Left lobe of liver (tissue), 2 donors: ENCODE data around the gene LYL1. TPM values are rescaled to one million over a fixed set of nuclear protein-coding genes. Genes with fewer than 3 reads are reported as not detected.
"Not testable (repeated sequence)": the region's sequence is repeated elsewhere in the genome, so short reads cannot be mapped to it uniquely, and the experiment has no call there.

Source experiments
- ATAC-seq: fragments of 200-7000 bp; cut with Tn5 transposase; one replicate; pipeline ENCODE4 v1.9.1; 2020; ENCODE audit warnings: mild to moderate bottlenecking, moderate library complexity
- DNase-seq: peaks from one replicate; pipeline ENCODE4 v3.0.0-alpha.2; 2020; ENCODE audit warnings: low spot score
- total RNA-seq: library from RNA; stranded (reverse); gene quantifications from one replicate; pipeline ENCODE4 v1.2.1, GENCODE V29; 2021
- donor health status: DM: no; HTN: no; CAD: no; lungs with moderate emphysema.
- donor health status: DM: no; HTN: yes; CAD: no.

LYL1 gene
- 1.5 TPM for total RNA-seq

- peak; percentile 75 for ATAC-seq
- peak; percentile 79 for DNase-seq
Measured at GRCh38 chr19:13102666-13103580, at the start of gene LYL1. Gene LYL1 (minus strand): TSS chr19:13102858. CDS start chr19:13101171, 1,687 bp downstream.

GRCh38 chr19:13151605-13152355 lies 49.1 kb upstream of the LYL1 start:
- peak; percentile 98 for DNase-seq
- ATAC-seq = peak; percentile 52

GRCh38 chr19:13150931-13151604 lies 48.4 kb upstream of the LYL1 start:
- no peak for ATAC-seq
- DNase-seq = peak; percentile 70

- ATAC-seq = peak; percentile 64
Measured at GRCh38 chr19:13150187-13150930, 47.7 kb upstream of the LYL1 start, which contains the start of the genes IER2 and STX10. Gene IER2 (plus strand): TSS chr19:13150411. CDS start chr19:13153187, 2,776 bp downstream. Gene STX10 (minus strand): TSS chr19:13150375. CDS start chr19:13150173, 202 bp downstream.

GRCh38 chr19:13149628-13150186 lies 47.0 kb upstream of the LYL1 start:
- ATAC-seq = peak; percentile 3
- DNase-seq = peak; percentile 72

More at GRCh38 chr19:13150187-13150930, 47.7 kb upstream of the LYL1 start, which contains the start of the genes IER2 and STX10:
- peak; percentile 97 for DNase-seq

- not testable (repeated sequence) for ATAC-seq, DNase-seq
Measured at GRCh38 chr19:13149173-13149627, 46.5 kb upstream of the LYL1 start.

GRCh38 chr19:13146763-13147563 lies 44.3 kb upstream of the LYL1 start:
- DNase-seq (no peak), ATAC-seq (no peak)

GRCh38 chr19:13139633-13140311 lies 37.1 kb upstream of the LYL1 start:
- ATAC-seq (no peak), DNase-seq (no peak)

GRCh38 chr19:13138916-13139198 lies 36.2 kb upstream of the LYL1 start:
- no peak for DNase-seq
- peak; percentile 21 for ATAC-seq

GRCh38 chr19:13138171-13138915 lies 35.7 kb upstream of the LYL1 start:
- ATAC-seq (no peak), DNase-seq (no peak)

GRCh38 chr19:13137290-13137794 lies 34.7 kb upstream of the LYL1 start:
- DNase-seq (no peak), ATAC-seq (no peak)

GRCh38 chr19:13135068-13136062 lies 32.7 kb upstream of the LYL1 start:
- DNase-seq (no peak), ATAC-seq (no peak)

- ATAC-seq = no peak
- no peak for DNase-seq
Measured at GRCh38 chr19:13134626-13135025, 32.0 kb upstream of the LYL1 start.

GRCh38 chr19:13133241-13133870 lies 30.7 kb upstream of the LYL1 start:
- no peak for ATAC-seq

GRCh38 chr19:13132471-13133180 lies 30.0 kb upstream of the LYL1 start:
- ATAC-seq (no peak), DNase-seq (no peak)

More at GRCh38 chr19:13133241-13133870, 30.7 kb upstream of the LYL1 start:
- DNase-seq = no peak
